HEK293 (cell line): Measurements from ENCODE around the gene ZFHX3.

Source experiments
- CTCF ChIA-PET: fragments of 350-600 bp; formaldehyde crosslinking; extraction: SDS; loops from one replicate; lab custom pipeline; 2021; ENCODE audit warnings: antibody characterized with exemption; lab: Yijun Ruan, JAX
- POLR2A ChIA-PET: fragments of 300-600 bp; formaldehyde crosslinking; extraction: SDS; loops from one replicate; lab custom pipeline; 2020; ENCODE audit warnings: antibody characterized with exemption, inconsistent platforms; lab: Yijun Ruan, JAX
- H3K27ac ChIP-seq: fragments of 200-500 bp; sonication (Bioruptor generic); 2 replicates; pipeline ENCODE4 v1.5.1; 2014; ENCODE audit warnings: low read depth, low read length, control low read depth, inconsistent platforms; ENCODE audit errors: extremely low read depth
- H3K36me3 ChIP-seq, 2 experiments: fragments of 200-500 bp in 1 of 2; sonication (Bioruptor generic) in 1 of 2; 1 replicate in 1 of 2; 2 replicates in 1 of 2; pipeline ENCODE4 v1.5.1; 2014 to 2017; ENCODE audit warnings: inconsistent platforms in 2 of 2, low read length in 2 of 2; ENCODE audit not compliant: control insufficient read depth in 2 of 2, insufficient read depth in 1 of 2
- H3K4me1 ChIP-seq: fragments of 200-500 bp; sonication (Bioruptor generic); 2 replicates; pipeline ENCODE4 v1.5.1; 2014; ENCODE audit warnings: mild to moderate bottlenecking, low read length, inconsistent platforms; ENCODE audit not compliant: control insufficient read depth, insufficient read depth
- H3K4me3 ChIP-seq: 2 replicates; pipeline ENCODE4 v1.5.1; 2011; ENCODE audit warnings: low read depth, mild to moderate bottlenecking, control low read depth, low read length, moderate library complexity
- H3K9me3 ChIP-seq: fragments of 200-500 bp; sonication (Bioruptor generic); 2 replicates; pipeline ENCODE4 v1.5.1; 2014; ENCODE audit warnings: low read depth, low read length, inconsistent platforms; ENCODE audit not compliant: control insufficient read depth, insufficient read depth
- EGR2 ChIP-seq: fragments of 450-650 bp; formaldehyde crosslinking; IDR thresholded peaks from 2 replicates; pipeline ENCODE4 v1.5.1; 2016; ENCODE audit warnings: low read depth, missing biosample characterization, missing genetic modification characterization
- GLI2 ChIP-seq: fragments of 450-650 bp; formaldehyde crosslinking; IDR thresholded peaks from 2 replicates; pipeline ENCODE4; 2017; ENCODE audit warnings: missing biosample characterization, missing genetic modification characterization, low read depth, borderline replicate concordance
- HOXC10 ChIP-seq: sonication (generic); formaldehyde crosslinking; IDR thresholded peaks from 2 replicates; pipeline ENCODE4 v1.8.1; 2023; ENCODE audit warnings: mild to moderate bottlenecking, missing genetic modification reagents
- KLF10 ChIP-seq: fragments of 450-650 bp; IDR thresholded peaks from 2 replicates; pipeline ENCODE4 v1.5.1; 2018; ENCODE audit warnings: missing biosample characterization, mild to moderate bottlenecking, missing genetic modification characterization
- MZF1 ChIP-seq: fragments of 450-650 bp; formaldehyde crosslinking; IDR thresholded peaks from 2 replicates; pipeline ENCODE4 v1.5.1; 2017; ENCODE audit warnings: missing biosample characterization, missing genetic modification characterization, borderline replicate concordance
- PRDM1 ChIP-seq: fragments of 450-650 bp; formaldehyde crosslinking; IDR thresholded peaks from 2 replicates; pipeline ENCODE4; 2016; ENCODE audit warnings: missing biosample characterization, missing genetic modification characterization
- SP3 ChIP-seq: fragments of 450-650 bp; formaldehyde crosslinking; IDR thresholded peaks from 2 replicates; pipeline ENCODE4 v1.5.1; 2016; ENCODE audit warnings: missing biosample characterization, missing genetic modification characterization
- TRIM28 ChIP-seq: IDR thresholded peaks from 2 replicates; pipeline ENCODE4 v1.6.1; 2011; ENCODE audit warnings: low read length, control low read depth, borderline replicate concordance
- ZBTB1 ChIP-seq: fragments of 450-650 bp; formaldehyde crosslinking; IDR thresholded peaks from 2 replicates; pipeline ENCODE4 v1.5.1; 2016; ENCODE audit warnings: missing biosample characterization, missing genetic modification characterization
- ZFHX2 ChIP-seq: fragments of 450-650 bp; formaldehyde crosslinking; conservative IDR thresholded peaks from 2 replicates; pipeline ENCODE4 v1.5.1; 2016; ENCODE audit warnings: missing biosample characterization, missing genetic modification characterization
- ZNF146 ChIP-seq: fragments of 450-650 bp; formaldehyde crosslinking; IDR thresholded peaks from 2 replicates; pipeline ENCODE4 v1.5.1; 2016; ENCODE audit warnings: missing biosample characterization, missing genetic modification characterization
- ZNF184 ChIP-seq: fragments of 450-650 bp; IDR thresholded peaks from 2 replicates; pipeline ENCODE4 v1.5.1; 2018; ENCODE audit warnings: missing biosample characterization, mild to moderate bottlenecking, missing genetic modification characterization
- ZNF19 ChIP-seq: fragments of 450-650 bp; formaldehyde crosslinking; IDR thresholded peaks from 2 replicates; pipeline ENCODE4; 2016; ENCODE audit warnings: missing biosample characterization, missing genetic modification characterization, low read depth
- ZNF2 ChIP-seq: fragments of 450-650 bp; formaldehyde crosslinking; IDR thresholded peaks from 2 replicates; pipeline ENCODE4 v1.5.1; 2016; ENCODE audit warnings: missing biosample characterization, missing genetic modification characterization
- ZNF311 ChIP-seq: fragments of 450-650 bp; formaldehyde crosslinking; IDR thresholded peaks from 2 replicates; pipeline ENCODE4 v1.5.1; 2017; ENCODE audit warnings: missing biosample characterization, missing genetic modification characterization, borderline replicate concordance
- ZNF394 ChIP-seq: fragments of 450-650 bp; formaldehyde crosslinking; IDR thresholded peaks from 2 replicates; pipeline ENCODE4 v1.5.1; 2016; ENCODE audit warnings: missing biosample characterization, missing genetic modification characterization, mild to moderate bottlenecking, moderate library complexity, borderline replicate concordance
- ZNF404 ChIP-seq: fragments of 450-650 bp; formaldehyde crosslinking; IDR thresholded peaks from 2 replicates; pipeline ENCODE4 v1.5.1; 2017; ENCODE audit warnings: missing biosample characterization, missing genetic modification characterization
- ZNF558 ChIP-seq: fragments of 450-650 bp; formaldehyde crosslinking; IDR thresholded peaks from 2 replicates; pipeline ENCODE4 v1.5.1; 2016; ENCODE audit warnings: missing biosample characterization, missing genetic modification characterization
- ZNF645 ChIP-seq: fragments of 450-650 bp; formaldehyde crosslinking; IDR thresholded peaks from 2 replicates; pipeline ENCODE4; 2016; ENCODE audit warnings: missing biosample characterization, missing genetic modification characterization
- ZNF776 ChIP-seq: fragments of 450-650 bp; formaldehyde crosslinking; IDR thresholded peaks from 2 replicates; pipeline ENCODE4 v1.5.0; 2017; ENCODE audit warnings: missing biosample characterization, missing genetic modification characterization, borderline replicate concordance
- ZNF791 ChIP-seq: fragments of 450-650 bp; formaldehyde crosslinking; IDR thresholded peaks from 2 replicates; pipeline ENCODE4 v1.5.1; 2016; ENCODE audit warnings: missing biosample characterization, missing genetic modification characterization
- ZSCAN16 ChIP-seq: fragments of 450-650 bp; formaldehyde crosslinking; IDR thresholded peaks from 2 replicates; pipeline ENCODE4 v1.5.1; 2016; ENCODE audit warnings: missing biosample characterization, missing genetic modification characterization
- ZSCAN5A ChIP-seq: fragments of 450-650 bp; formaldehyde crosslinking; IDR thresholded peaks from 2 replicates; pipeline ENCODE4 v1.5.1; 2016; ENCODE audit warnings: missing biosample characterization, missing genetic modification characterization
- ZXDB ChIP-seq: fragments of 450-650 bp; formaldehyde crosslinking; IDR thresholded peaks from 2 replicates; pipeline ENCODE4 v1.5.1; 2016; ENCODE audit warnings: missing biosample characterization, missing genetic modification characterization
- TF ChIP-seq, protein P1 (sequence below): IDR thresholded peaks from 2 replicates; pipeline ENCODE4 v1.6.1; 2011; ENCODE audit warnings: mild to moderate bottlenecking, low read depth, low read length, borderline replicate concordance
- TF ChIP-seq, protein P2 (sequence below): fragments of 450-650 bp; formaldehyde crosslinking; IDR thresholded peaks from 2 replicates; pipeline ENCODE4 v1.5.1; 2017; ENCODE audit warnings: missing biosample characterization, missing genetic modification characterization
- TF ChIP-seq, protein P3 (sequence below): fragments of 450-650 bp; IDR thresholded peaks from 2 replicates; pipeline ENCODE4 v1.5.1; 2018; ENCODE audit warnings: missing biosample characterization, missing genetic modification characterization

Gene ZFHX3

GRCh38 chr16:72995151-72995881 is 52.6 kb downstream of the ZFHX3 start:
- TF ChIP-seq ZNF311 (tag by site-specific recombination) (no peak), ZSCAN5A (tag by site-specific recombination) (no peak), ZNF394 (tag by site-specific recombination) (no peak), ZNF184 (tag by site-specific recombination) (no peak), EGR2 (tag by site-specific recombination) (no peak), ZNF776 (tag by site-specific recombination) (no peak)
- TF ChIP-seq, protein P1, sequence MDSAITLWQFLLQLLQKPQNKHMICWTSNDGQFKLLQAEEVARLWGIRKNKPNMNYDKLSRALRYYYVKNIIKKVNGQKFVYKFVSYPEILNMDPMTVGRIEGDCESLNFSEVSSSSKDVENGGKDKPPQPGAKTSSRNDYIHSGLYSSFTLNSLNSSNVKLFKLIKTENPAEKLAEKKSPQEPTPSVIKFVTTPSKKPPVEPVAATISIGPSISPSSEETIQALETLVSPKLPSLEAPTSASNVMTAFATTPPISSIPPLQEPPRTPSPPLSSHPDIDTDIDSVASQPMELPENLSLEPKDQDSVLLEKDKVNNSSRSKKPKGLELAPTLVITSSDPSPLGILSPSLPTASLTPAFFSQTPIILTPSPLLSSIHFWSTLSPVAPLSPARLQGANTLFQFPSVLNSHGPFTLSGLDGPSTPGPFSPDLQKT, result no peak
- no peak overlapping the region for H3K27ac ChIP-seq
- ChIA-PET CTCF (interaction anchor here (0.5 to 2.4 kb wide), 17 partner anchors 10 to 214 kb away, joined by 3 to 17 read pairs (median 4); no protein-coding TSS in a partner anchor), POLR2A (interaction anchor here (0.5 to 1.1 kb wide), 2 partner anchors 9 to 59 kb away, joined by 3 to 4 read pairs; no protein-coding TSS in a partner anchor)
- H3K4me3 ChIP-seq, result no peak overlapping the region
- H3K36me3 ChIP-seq, result no peaks in the 10 kb centered on the region
- no peaks in the 10 kb centered on the region for H3K9me3 ChIP-seq
- H3K4me1 ChIP-seq, result peaks cover 6% of the 10 kb centered on the region

GRCh38 chr16:72992142-72992601 is 55.8 kb downstream of the ZFHX3 start:
- peaks cover 17% of the 10 kb centered on the region for H3K4me1 ChIP-seq
- TF ChIP-seq, protein P2, sequence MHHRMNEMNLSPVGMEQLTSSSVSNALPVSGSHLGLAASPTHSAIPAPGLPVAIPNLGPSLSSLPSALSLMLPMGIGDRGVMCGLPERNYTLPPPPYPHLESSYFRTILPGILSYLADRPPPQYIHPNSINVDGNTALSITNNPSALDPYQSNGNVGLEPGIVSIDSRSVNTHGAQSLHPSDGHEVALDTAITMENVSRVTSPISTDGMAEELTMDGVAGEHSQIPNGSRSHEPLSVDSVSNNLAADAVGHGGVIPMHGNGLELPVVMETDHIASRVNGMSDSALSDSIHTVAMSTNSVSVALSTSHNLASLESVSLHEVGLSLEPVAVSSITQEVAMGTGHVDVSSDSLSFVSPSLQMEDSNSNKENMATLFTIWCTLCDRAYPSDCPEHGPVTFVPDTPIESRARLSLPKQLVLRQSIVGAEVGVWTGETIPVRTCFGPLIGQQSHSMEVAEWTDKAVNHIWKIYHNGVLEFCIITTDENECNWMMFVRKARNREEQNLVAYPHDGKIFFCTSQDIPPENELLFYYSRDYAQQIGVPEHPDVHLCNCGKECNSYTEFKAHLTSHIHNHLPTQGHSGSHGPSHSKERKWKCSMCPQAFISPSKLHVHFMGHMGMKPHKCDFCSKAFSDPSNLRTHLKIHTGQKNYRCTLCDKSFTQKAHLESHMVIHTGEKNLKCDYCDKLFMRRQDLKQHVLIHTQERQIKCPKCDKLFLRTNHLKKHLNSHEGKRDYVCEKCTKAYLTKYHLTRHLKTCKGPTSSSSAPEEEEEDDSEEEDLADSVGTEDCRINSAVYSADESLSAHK (tag by site-specific recombination), result no peak
- TF ChIP-seq, protein P3, sequence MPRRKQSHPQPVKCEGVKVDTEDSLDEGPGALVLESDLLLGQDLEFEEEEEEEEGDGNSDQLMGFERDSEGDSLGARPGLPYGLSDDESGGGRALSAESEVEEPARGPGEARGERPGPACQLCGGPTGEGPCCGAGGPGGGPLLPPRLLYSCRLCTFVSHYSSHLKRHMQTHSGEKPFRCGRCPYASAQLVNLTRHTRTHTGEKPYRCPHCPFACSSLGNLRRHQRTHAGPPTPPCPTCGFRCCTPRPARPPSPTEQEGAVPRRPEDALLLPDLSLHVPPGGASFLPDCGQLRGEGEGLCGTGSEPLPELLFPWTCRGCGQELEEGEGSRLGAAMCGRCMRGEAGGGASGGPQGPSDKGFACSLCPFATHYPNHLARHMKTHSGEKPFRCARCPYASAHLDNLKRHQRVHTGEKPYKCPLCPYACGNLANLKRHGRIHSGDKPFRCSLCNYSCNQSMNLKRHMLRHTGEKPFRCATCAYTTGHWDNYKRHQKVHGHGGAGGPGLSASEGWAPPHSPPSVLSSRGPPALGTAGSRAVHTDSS (tag by site-specific recombination), result no peak
- no peak for TF ChIP-seq ZBTB1 (tag by site-specific recombination)
- TF ChIP-seq GLI2 (tag by site-specific recombination), result no peak
- TF ChIP-seq ZNF791 (tag by site-specific recombination), result no peak
- TF ChIP-seq ZSCAN16 (tag by site-specific recombination), result no peak
- TF ChIP-seq ZNF146 (tag by site-specific recombination), result no peak
- TF ChIP-seq TRIM28, result peak; percentile 57; the same call in 1 of the 2 replicates
- TF ChIP-seq ZNF2, result no peak
- TF ChIP-seq ZNF558, result no peak
- TF ChIP-seq PRDM1, result peak; percentile 53; the same call in 1 of the 2 replicates
- no peak for TF ChIP-seq ZXDB
- no peak for TF ChIP-seq MZF1 (tag by site-specific recombination)
- TF ChIP-seq KLF10, result no peak
- TF ChIP-seq SP3 (tag by site-specific recombination), result no peak
- no peak for TF ChIP-seq ZFHX2
- no peak for TF ChIP-seq ZNF19
- no peak for TF ChIP-seq ZNF645
- no peak for TF ChIP-seq HOXC10 (CRISPR knock-in tag)
- TF ChIP-seq ZNF404 (tag by site-specific recombination), result no peak

More at GRCh38 chr16:72992142-72992601, 55.8 kb downstream of the ZFHX3 start:
- no peak overlapping the region for H3K27ac ChIP-seq
- H3K9me3 ChIP-seq, result no peaks in the 10 kb centered on the region
- no peak overlapping the region for H3K4me3 ChIP-seq
- ChIA-PET POLR2A (no interaction called here), CTCF (interaction anchor here (0.6 kb wide), 1 partner anchor 53 kb away, joined by 5 read pairs; no protein-coding TSS in a partner anchor)
- H3K36me3 ChIP-seq, result no peaks in the 10 kb centered on the region
